Right lung (tissue), 10 donors: ENCODE results near the gene PTBP1. TPM values are rescaled to one million over a fixed set of nuclear protein-coding genes. Genes with fewer than 3 reads are reported as not detected.

ENCODE experiments used
- DNase-seq, 2 donors: peaks; one replicate each; pipeline ENCODE4 v3.0.0-alpha.2; 2013
- long read RNA-seq, 8 donors: transcript quantifications; one replicate each; lab custom pipeline, GENCODE V29; 2026
- polyA plus RNA-seq, 5 donors: library from polyadenylated mRNA; unstranded; fragments of 120-200 nt; gene quantifications; one replicate each; pipeline versions ENCODE4 v1.2.1 to v1.2.3, GENCODE V29; 2013; ENCODE audit warnings: inconsistent platforms in 1 of 5, low replicate concordance in 1 of 5; ENCODE audit not compliant: insufficient read length in 5 of 5, insufficient read depth in 1 of 5

PTBP1 gene
- polyA plus RNA-seq, result 100 to 1,000 TPM; 294 to 375 (median 310) TPM
- long read RNA-seq, donor 1, transcript PTBP1-203 (15 exons, 3,598 nt), result major isoform, 13 of 90 reads
- long read RNA-seq, donor 1, transcript PTBP1-201 (14 exons, 3,155 nt), result minor isoform, 8 of 90 reads
- long read RNA-seq, donor 1, partial matches to known transcripts, result 58 of 90 reads
- long read RNA-seq, donor 1, other reads (novel, unspliced or antisense), result 7 of 90 reads
- long read RNA-seq, donor 2, transcript PTBP1-201 (14 exons, 3,155 nt), result minor isoform, 5 of 32 reads
- long read RNA-seq, donor 2, transcript PTBP1-203 (15 exons, 3,598 nt), result major isoform, 20 of 32 reads
- long read RNA-seq, donor 2, partial matches to known transcripts, result 0 of 32 reads
- long read RNA-seq, donor 2, other reads (novel, unspliced or antisense), result 6 of 32 reads
- long read RNA-seq, donor 3, transcript PTBP1-203 (15 exons, 3,598 nt), result major isoform, 7 of 50 reads
- long read RNA-seq, donor 3, partial matches to known transcripts, result 37 of 50 reads
- long read RNA-seq, donor 3, other reads (novel, unspliced or antisense), result 0 of 50 reads
- long read RNA-seq, donor 4, transcript PTBP1-203 (15 exons, 3,598 nt), result major isoform, 5 of 30 reads
- long read RNA-seq, donor 4, partial matches to known transcripts, result 19 of 30 reads
- long read RNA-seq, donor 4, other reads (novel, unspliced or antisense), result 0 of 30 reads
- long read RNA-seq, donor 5, transcript PTBP1-201 (14 exons, 3,155 nt), result minor isoform, 10 of 80 reads
- long read RNA-seq, donor 5, transcript PTBP1-203 (15 exons, 3,598 nt), result major isoform, 21 of 80 reads
- long read RNA-seq, donor 5, transcript PTBP1-206 (4 exons, 1,217 nt), result minor isoform, 7 of 80 reads
- long read RNA-seq, donor 5, partial matches to known transcripts, result 40 of 80 reads
- long read RNA-seq, donor 5, other reads (novel, unspliced or antisense), result 0 of 80 reads
- long read RNA-seq, donor 6, transcript PTBP1-201 (14 exons, 3,155 nt), result minor isoform, 11 of 306 reads
- long read RNA-seq, donor 6, transcript PTBP1-203 (15 exons, 3,598 nt), result major isoform, 21 of 306 reads
- long read RNA-seq, donor 6, partial matches to known transcripts, result 270 of 306 reads
- long read RNA-seq, donor 6, other reads (novel, unspliced or antisense), result 0 of 306 reads
- long read RNA-seq, donor 7, transcript PTBP1-201 (14 exons, 3,155 nt), result minor isoform, 8 of 33 reads
- long read RNA-seq, donor 7, transcript PTBP1-203 (15 exons, 3,598 nt), result major isoform, 22 of 33 reads
- long read RNA-seq, donor 7, partial matches to known transcripts, result 0 of 33 reads
- long read RNA-seq, donor 7, other reads (novel, unspliced or antisense), result 0 of 33 reads
- long read RNA-seq, donor 8, transcript PTBP1-203 (15 exons, 3,598 nt), result major isoform, 6 of 13 reads
- long read RNA-seq, donor 8, partial matches to known transcripts, result 5 of 13 reads
- long read RNA-seq, donor 8, other reads (novel, unspliced or antisense), result 0 of 13 reads

DNA sequence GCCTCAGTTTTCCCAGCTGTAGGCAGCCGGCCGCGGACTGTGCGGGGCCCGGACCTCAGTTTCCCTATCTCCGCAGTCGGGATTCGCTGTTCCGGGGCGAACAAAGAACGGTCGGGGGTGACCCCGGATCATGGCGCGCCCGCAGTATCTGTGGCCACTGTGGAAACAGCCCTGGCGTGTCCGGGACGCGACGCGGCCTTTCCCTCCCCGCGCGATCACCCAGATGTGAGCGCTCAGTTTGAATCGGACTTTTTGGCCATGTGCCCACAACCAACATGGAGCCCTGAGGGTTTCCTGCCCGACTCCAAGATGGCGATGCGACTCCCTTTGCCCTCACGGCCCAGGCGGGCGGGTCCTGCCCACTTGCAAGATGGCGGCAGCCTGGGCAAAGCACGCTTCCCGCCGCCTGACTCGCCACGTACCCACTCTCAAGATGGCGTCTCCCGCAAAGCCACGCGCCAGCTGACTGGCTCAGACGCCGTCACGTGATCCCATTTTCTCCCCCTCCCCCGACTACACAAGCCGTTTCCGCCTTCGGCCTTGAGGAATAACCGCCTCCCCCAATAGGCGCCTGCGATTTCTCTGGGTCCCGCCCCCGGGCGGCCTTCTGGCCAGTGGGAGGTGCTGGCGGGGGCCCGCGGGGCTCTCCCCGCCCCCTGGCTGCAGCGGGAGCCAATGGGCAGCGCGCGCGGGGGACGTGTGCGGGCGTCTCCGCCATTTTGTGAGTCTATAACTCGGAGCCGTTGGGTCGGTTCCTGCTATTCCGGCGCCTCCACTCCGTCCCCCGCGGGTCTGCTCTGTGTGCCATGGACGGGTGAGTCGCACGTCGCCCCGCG lies at the start of gene PTBP1:
Gene PTBP1 (plus strand): TSS at position 761 of the 836 bp plus-strand sequence. CDS start 46 bp downstream, at position 807.
- peak; percentile 100 for DNase-seq

DNA sequence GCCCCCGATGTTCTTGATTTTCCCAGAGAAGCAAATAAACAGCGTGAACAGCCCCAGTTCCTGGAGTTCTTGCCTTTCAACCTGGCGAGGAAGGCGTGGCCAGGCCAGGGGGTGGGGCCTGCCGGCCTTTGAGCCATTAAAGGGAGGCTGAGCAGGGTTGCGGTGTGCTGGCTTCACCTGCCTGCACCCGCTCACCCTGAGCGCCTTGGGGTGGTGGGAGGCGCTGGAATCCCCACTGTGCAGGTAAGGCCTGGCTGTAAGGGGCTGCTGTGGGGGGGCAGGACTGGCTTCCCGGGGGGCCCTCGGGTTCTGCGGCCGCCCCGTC lies 49.0 kb upstream of the PTBP1 start:
- DNase-seq, result no peak

DNA sequence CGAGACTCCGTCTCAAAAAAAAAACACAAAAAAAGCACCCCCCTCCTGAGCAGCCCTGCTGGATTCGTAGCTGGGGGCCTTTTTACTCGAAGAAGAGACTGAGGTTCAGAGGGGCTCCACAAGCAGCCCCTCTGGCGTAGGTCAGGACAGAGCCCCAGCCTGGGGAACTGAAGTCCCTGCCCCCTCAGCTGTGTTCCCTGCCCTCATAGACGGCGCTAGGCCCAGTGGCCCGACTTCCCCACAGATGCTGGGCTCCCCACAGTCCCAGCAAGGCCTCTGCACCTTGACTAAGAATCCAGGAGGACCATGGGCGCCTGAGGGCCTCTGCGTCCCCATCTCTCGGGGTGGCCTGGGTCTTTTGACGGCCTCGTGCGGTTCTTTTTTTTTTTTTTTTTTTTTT lies 47.4 kb upstream of the PTBP1 start:
- no peak for DNase-seq

DNA sequence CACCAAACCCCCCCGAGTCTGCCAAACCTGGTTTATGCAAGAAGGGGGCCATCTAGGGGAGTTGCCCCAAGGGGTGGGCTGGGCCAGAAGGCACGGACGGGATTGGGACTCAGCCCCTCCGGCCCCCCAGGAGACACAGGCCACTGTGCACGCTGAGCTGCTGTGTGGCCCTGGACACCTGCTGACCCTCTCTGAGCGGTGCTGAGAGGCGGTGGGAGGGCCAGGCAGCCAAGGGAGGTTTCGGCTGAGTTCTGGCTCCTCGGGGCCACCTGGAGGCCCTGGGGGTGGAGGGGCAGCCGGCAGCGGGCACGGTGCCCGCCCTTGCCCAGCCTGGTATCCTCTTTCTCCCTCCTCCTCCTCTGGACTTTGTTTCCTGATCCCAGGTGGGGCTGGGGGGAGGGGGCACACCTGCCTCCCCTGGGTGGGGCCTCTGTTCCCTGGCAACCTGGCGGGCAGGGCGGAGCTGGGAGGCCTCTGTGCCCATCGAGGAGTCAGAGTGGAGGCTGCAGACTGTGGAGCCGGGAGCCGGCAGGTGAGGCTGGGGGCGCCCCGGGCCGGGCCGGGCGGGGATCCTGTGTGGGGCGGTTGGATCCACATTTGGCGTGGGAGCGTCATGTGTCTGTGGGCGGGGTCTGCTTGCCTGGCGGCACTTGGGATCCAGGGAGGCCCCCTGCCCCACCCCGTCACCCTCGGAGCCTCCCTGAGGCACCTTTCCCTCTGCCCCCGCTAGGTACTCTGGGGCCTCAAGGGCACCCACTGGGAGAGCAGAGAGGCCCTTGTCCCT lies 46.4 kb upstream of the PTBP1 start, which contains the start of gene MISP:
Gene MISP (plus strand): TSS at position 473 of the 784 bp plus-strand sequence. CDS start 5,835 bp downstream, outside the sequence.
- peak; percentile 59 to 67 for DNase-seq

DNA sequence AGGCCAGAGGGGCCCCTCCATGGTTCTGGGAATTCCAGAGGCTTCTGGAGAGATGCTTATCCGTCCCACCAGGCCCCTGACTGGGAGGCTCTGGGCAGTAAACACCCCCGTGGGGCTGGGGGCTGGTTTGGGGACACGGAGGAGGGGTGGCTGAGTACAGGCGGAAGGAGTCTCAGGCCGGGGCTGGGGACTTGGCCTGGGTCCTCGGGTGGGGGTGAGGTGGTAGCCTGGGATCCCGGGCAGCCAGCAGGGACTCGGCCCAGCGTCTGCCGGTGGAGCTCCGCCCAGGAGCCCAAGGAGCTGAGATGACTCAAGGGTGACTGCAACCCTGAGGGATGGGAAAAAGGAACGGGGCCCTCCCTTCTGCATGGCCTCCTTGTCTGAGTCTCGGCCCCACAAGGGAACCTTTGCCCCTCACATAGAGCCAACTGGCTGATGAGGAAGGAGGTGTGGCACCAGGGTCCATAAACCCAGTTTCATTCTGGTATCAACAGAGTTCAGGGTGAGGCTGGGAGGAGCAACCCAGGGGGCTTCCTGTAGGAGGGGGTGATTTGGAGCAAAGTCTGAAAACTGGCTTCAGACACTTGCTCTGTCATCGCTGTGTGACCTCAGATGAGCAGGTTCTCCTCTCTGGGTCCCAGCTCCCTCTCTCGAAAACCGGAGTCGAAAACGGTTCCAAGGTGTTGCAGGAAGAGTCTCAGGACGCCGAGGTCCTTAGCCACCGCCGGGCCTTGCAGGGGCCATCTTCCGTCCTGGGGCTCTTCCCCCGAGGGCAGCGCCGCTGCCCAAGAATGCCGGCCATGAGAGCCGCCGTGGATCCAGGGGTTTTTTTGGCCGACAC lies 45.5 kb upstream of the PTBP1 start:
- no peak for DNase-seq

- peak; percentile 36 to 56 for DNase-seq
These were observed 44.4 kb upstream of the PTBP1 start for GRCh38 chr19:752652-753517.

GRCh38 chr19:754530-754929 lies 42.7 kb upstream of the PTBP1 start:
- no peak for DNase-seq

DNA sequence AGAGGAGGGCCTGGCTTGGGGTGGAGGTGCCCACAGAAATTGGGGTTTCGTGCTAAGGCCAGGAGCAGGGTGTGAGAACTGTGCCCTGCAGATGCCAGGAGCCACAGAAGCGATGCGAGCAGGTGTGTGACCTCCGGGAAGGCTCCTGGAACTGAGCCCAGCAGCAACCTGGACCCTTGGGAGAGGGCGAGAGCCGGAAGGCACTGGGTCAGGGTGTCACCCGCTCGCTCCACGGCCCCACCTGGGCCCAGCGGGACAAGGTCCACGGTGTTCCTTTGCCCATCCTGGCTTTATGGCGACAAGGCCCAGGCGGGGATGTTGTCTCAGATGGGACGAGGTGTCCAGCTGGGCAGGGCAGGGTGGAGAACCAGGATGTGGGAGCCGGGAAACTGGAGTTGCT lies 42.2 kb upstream of the PTBP1 start:
- no peak for DNase-seq

GRCh38 chr19:756236-756635 lies 41.0 kb upstream of the PTBP1 start:
- DNase-seq, result no peak

DNA sequence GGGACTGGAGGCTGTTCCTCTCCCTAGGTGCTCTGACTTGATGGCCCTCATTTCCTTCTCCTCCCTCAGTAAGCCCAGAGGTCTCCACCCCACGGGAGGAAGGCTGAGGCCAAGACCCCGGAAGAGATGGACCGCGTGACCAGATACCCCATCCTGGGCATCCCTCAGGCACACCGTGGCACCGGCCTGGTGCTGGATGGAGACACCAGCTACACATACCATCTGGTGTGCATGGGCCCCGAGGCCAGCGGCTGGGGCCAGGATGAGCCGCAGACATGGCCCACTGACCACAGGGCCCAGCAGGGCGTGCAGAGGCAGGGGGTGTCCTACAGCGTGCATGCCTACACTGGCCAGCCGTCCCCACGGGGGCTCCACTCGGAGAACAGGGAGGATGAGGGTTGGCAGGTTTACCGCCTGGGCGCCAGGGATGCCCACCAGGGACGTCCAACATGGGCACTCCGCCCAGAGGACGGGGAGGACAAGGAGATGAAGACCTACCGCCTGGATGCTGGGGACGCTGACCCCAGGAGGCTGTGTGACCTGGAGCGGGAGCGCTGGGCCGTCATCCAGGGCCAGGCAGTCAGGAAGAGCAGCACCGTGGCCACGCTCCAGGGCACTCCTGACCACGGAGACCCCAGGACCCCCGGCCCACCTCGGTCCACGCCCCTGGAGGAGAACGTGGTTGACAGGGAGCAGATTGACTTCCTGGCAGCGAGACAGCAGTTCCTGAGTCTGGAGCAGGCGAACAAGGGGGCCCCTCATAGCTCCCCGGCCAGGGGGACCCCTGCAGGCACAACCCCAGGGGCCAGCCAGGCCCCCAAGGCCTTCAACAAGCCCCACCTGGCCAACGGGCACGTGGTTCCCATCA lies 40.2 kb upstream of the PTBP1 start:
- no peak for DNase-seq

DNA sequence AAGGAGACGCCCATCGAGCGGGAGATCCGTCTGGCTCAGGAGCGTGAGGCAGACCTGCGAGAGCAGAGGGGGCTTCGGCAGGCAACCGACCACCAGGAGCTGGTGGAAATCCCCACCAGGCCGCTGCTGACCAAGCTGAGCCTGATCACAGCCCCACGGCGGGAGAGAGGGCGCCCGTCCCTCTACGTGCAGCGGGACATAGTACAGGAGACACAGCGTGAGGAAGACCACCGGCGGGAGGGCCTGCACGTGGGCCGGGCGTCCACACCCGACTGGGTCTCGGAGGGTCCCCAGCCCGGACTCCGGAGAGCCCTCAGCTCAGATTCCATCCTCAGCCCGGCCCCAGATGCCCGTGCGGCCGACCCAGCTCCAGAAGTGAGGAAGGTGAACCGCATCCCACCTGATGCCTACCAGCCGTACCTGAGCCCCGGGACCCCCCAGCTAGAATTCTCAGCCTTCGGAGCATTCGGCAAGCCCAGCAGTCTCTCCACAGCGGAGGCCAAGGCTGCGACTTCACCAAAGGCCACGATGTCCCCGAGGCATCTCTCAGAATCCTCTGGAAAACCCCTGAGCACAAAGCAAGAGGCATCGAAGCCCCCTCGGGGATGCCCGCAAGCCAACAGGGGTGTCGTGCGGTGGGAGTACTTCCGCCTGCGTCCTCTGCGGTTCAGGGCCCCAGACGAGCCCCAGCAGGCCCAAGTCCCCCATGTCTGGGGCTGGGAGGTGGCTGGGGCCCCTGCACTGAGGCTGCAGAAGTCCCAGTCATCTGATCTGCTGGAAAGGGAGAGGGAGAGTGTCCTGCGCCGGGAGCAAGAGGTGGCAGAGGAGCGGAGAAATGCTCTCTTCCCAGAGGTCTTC lies 39.2 kb upstream of the PTBP1 start:
- DNase-seq, result no peak

GRCh38 chr19:763181-763580 lies 34.1 kb upstream of the PTBP1 start:
- no peak for DNase-seq

- no peak for DNase-seq
These were observed 33.4 kb upstream of the PTBP1 start for GRCh38 chr19:763869-764268.

DNA sequence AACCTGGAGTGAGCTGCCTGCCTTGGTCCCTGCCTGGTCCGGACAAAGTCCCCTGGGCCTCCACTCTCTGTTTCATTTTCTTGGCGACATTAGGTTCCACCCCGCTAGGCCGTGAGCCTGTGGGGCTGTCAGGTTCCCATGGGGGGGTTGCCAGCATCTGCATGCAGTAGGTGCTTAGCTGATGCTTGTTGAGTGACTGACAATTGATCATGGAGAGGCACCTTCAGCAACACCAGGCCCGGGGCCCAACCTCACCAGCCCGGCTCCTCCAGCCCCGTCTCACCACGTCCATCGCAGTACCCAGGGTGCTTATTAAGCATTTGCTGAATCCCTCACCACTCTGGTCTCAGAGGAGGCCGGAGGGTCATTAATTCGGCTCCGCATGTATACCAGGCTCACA lies 33.0 kb upstream of the PTBP1 start:
- DNase-seq, result no peak

DNA sequence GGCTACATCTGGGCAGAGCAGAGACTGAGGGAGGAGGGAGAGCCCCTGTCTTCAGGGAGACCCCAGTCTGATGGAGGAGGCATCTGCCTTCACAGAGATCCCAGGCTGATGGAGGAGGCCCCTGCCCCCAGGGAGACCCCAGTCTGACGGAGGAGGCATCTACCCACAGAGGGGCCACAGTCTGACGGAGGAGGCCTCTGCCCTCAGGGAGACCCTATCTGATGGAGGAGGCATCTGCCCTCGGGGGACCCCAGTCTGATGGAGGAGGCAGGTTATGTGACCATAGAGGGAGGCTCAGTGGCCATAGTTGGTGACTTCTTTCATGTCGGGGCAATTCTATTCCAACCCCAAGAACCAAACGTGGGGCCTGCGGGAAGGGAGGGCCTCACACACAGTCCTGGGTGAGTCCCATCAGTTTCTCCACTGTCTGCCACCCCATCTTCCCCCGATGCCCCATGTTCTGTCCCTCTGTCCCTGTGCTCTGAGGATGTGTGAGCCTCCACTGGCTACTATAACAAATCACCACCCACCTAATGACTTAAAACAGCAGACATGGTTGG lies 32.0 kb upstream of the PTBP1 start:
- no peak for DNase-seq
